HUES48 (cell line): ENCODE measurements around the gene ZNF140.

Experiments used
- H3K27ac ChIP-seq: one replicate; pipeline ENCODE4 v1.7.0; 2013; ENCODE audit warnings: low read depth, low read length, inconsistent platforms
- H3K27me3 ChIP-seq: 2 replicates; pipeline ENCODE4 v1.6.1; 2013; ENCODE audit warnings: mild to moderate bottlenecking, low read length; ENCODE audit not compliant: control insufficient read depth, insufficient read depth
- H3K36me3 ChIP-seq: 2 replicates; pipeline ENCODE4 v1.6.1; 2013; ENCODE audit warnings: low read length; ENCODE audit not compliant: control insufficient read depth, insufficient read depth
- H3K4me1 ChIP-seq: 2 replicates; pipeline ENCODE4 v1.6.1; 2013; ENCODE audit warnings: mild to moderate bottlenecking, low read length; ENCODE audit not compliant: control insufficient read depth, insufficient read depth
- H3K4me3 ChIP-seq: 2 replicates; pipeline ENCODE4 v1.5.1; 2013; ENCODE audit warnings: mild to moderate bottlenecking, low read depth, low read length
- H3K9ac ChIP-seq: 2 replicates; pipeline ENCODE4 v1.6.1; 2013; ENCODE audit warnings: mild to moderate bottlenecking, low read depth, low read length, moderate library complexity
- H3K9me3 ChIP-seq: 2 replicates; pipeline ENCODE4 v1.6.1; 2013; ENCODE audit warnings: low read length; ENCODE audit not compliant: control insufficient read depth, insufficient read depth

The ZNF140 gene

GRCh38 chr12:133081159-133081780 lies 547 bp downstream of the ZNF140 start:
- H3K9me3 ChIP-seq, result peaks cover 80% of the 10 kb centered on the region
- peak overlapping the region; percentile 82 for H3K4me3 ChIP-seq
- peak overlapping the region; percentile 96 for H3K9ac ChIP-seq
- H3K36me3 ChIP-seq, result peaks cover 44% of the 10 kb centered on the region
- no peaks in the 10 kb centered on the region for H3K4me1 ChIP-seq
- H3K27ac ChIP-seq, result peak overlapping the region; percentile 100
- H3K27me3 ChIP-seq, result no peaks in the 10 kb centered on the region

GRCh38 chr12:133083345-133083744 lies 2.6 kb downstream of the ZNF140 start:
- Histone ChIP-seq H3K9ac (no peak overlapping the region), H3K36me3 (peaks cover 63% of the 10 kb centered on the region), H3K9me3 (peaks cover 80% of the 10 kb centered on the region)

GRCh38 chr12:133105620-133106019 lies 24.9 kb downstream of the ZNF140 start:
- Histone ChIP-seq H3K4me3 (peak overlapping the region; percentile 29; the same call in 1 of the 2 replicates), H3K36me3 (peaks cover 78% of the 10 kb centered on the region), H3K9ac (no peak overlapping the region), H3K27me3 (no peaks in the 10 kb centered on the region), H3K9me3 (peaks cover 98% of the 10 kb centered on the region), H3K27ac (no peak overlapping the region), H3K4me1 (no peaks in the 10 kb centered on the region)

More at GRCh38 chr12:133083345-133083744, 2.6 kb downstream of the ZNF140 start:
- Histone ChIP-seq H3K4me1 (no peaks in the 10 kb centered on the region), H3K27me3 (no peaks in the 10 kb centered on the region), H3K4me3 (no peak overlapping the region), H3K27ac (no peak overlapping the region)

DNA sequence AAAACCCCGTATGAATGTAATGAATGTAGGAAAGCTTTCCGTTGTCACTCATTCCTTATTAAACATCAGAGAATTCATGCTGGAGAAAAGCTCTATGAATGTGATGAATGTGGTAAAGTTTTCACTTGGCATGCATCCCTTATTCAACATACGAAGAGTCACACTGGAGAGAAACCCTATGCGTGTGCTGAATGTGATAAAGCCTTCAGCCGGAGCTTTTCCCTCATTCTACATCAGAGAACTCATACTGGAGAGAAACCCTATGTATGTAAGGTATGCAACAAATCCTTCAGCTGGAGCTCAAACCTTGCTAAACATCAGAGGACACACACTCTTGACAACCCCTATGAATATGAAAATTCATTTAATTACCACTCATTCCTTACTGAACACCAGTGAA lies 25.5 kb downstream of the ZNF140 start:
- Histone ChIP-seq H3K27me3 (no peaks in the 10 kb centered on the region), H3K27ac (no peak overlapping the region), H3K4me1 (no peaks in the 10 kb centered on the region), H3K36me3 (peaks cover 72% of the 10 kb centered on the region), H3K4me3 (peak overlapping the region; percentile 3; the same call in 1 of the 2 replicates), H3K9ac (no peak overlapping the region), H3K9me3 (peaks cover 98% of the 10 kb centered on the region)

DNA sequence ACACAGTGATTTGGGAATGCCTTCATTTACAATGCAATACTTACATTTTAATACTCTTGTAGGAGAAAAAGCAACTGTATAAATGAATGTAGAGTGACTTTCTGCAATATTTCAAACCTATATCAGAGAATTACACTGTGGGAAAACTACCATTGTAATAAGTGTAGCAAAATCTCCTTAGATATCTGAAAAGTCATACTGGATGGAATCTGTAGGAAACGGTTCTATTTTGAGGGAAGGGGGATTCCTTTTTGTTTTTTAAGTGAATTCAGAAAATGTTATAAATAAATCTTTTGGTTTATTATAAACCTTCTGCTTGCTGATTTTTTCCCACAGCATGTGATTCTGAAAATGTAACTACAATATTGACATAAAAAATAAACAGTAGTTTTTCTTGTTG lies 26.4 kb downstream of the ZNF140 start:
- H3K27ac ChIP-seq, result no peak overlapping the region
- H3K4me1 ChIP-seq, result no peaks in the 10 kb centered on the region
- peaks cover 98% of the 10 kb centered on the region for H3K9me3 ChIP-seq
- H3K4me3 ChIP-seq, result peak overlapping the region; percentile 3; the same call in 1 of the 2 replicates
- H3K36me3 ChIP-seq, result peaks cover 63% of the 10 kb centered on the region
- no peak overlapping the region for H3K9ac ChIP-seq
- H3K27me3 ChIP-seq, result no peaks in the 10 kb centered on the region

DNA sequence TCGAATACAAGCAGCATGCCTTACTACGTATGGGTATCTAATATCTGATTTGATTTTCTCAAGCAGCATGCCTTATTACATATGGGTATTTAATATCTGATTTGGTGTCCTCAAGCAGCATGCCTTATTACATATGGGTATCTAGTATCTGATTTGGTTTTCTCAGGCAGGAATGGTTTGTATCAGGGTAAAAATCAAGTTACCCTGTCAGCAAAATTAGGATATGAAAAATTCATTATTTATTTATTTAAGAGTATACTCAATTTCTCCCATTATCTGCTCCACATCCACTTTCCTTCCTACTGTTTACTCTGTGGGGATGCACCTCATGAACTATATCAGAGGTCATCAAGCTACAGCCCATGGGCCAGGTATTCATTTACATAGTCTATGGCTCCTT lies 27.4 kb downstream of the ZNF140 start:
- no peak overlapping the region for H3K4me3 ChIP-seq
- H3K36me3 ChIP-seq, result peaks cover 58% of the 10 kb centered on the region
- peaks cover 93% of the 10 kb centered on the region for H3K9me3 ChIP-seq
- H3K9ac ChIP-seq, result no peak overlapping the region
- H3K27me3 ChIP-seq, result no peaks in the 10 kb centered on the region
- H3K27ac ChIP-seq, result no peak overlapping the region
- no peaks in the 10 kb centered on the region for H3K4me1 ChIP-seq

- Histone ChIP-seq H3K4me3 (peak overlapping the region; percentile 39), H3K36me3 (peaks cover 72% of the 10 kb centered on the region), H3K4me1 (no peaks in the 10 kb centered on the region), H3K9ac (no peak overlapping the region), H3K27me3 (no peaks in the 10 kb centered on the region), H3K27ac (no peak overlapping the region), H3K9me3 (peaks cover 99% of the 10 kb centered on the region)
Observed at GRCh38 chr12:133120385-133121191, 39.9 kb downstream of the ZNF140 start.

GRCh38 chr12:133124674-133125073 lies 44.0 kb downstream of the ZNF140 start:
- Histone ChIP-seq H3K9me3 (peaks cover 94% of the 10 kb centered on the region), H3K36me3 (peaks cover 58% of the 10 kb centered on the region), H3K4me3 (no peak overlapping the region), H3K27me3 (no peaks in the 10 kb centered on the region), H3K4me1 (no peaks in the 10 kb centered on the region), H3K9ac (no peak overlapping the region), H3K27ac (no peak overlapping the region)

DNA sequence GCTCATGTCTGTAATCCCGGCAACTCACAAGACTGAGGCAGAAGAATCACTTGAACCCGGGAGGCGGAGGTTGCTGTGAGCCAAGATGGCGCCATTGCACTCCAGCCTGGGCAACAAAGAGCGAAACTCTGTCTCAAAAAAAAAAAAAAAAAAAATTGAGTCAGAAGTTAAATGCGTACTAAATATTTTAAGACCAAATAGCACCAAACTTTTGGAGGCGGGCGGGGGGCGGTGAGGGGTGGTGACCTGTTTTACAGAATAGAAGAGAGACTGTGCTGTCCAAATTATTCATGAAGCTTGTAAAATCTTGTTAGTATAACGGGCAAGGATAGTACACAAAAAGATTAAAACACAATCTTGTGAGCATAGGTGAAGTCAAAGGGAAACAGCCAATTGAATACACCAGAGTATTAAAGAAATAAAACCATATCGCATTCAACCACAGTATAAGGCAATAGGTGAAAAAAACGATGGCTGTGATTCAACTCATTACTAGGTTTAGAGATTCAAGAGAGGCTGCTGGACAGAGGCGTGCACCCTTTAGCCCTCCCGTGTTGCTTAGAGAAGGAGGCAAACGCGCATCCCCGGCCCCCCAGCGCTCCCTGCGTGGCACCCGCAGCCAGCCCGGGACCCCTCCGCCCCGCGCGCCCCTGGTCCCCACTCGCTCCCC lies 48.8 kb downstream of the ZNF140 start:
- peak overlapping the region; percentile 98 for H3K4me3 ChIP-seq
- H3K9me3 ChIP-seq, result peaks cover 71% of the 10 kb centered on the region
- H3K9ac ChIP-seq, result peak overlapping the region; percentile 81
- peaks cover 46% of the 10 kb centered on the region for H3K36me3 ChIP-seq
- H3K27ac ChIP-seq, result peak overlapping the region; percentile 95
- no peaks in the 10 kb centered on the region for H3K27me3 ChIP-seq
- H3K4me1 ChIP-seq, result no peaks in the 10 kb centered on the region; the same call in 1 of the 2 replicates

GRCh38 chr12:133130038-133130807 lies 49.5 kb downstream of the ZNF140 start, which contains the start of the genes ZNF10 and ZNF891:
ZNF10 (plus strand) TSS chr12:133130627; CDS start chr12:133144493, 13,866 bp downstream.
ZNF891 (minus strand) TSS chr12:133130274; CDS start chr12:133121918, 8,356 bp downstream.
- Histone ChIP-seq H3K27ac (peak within 1 kb of the TSS; percentile 95), H3K9ac (peak within 1 kb of the TSS; percentile 94), H3K27me3 (no peaks in the 10 kb centered on the region), H3K4me1 (no peaks in the 10 kb centered on the region; the same call in 1 of the 2 replicates), H3K36me3 (peaks cover 51% of the 10 kb centered on the region), H3K4me3 (peak within 1 kb of the TSS; percentile 98), H3K9me3 (peaks cover 70% of the 10 kb centered on the region)
